Hepatocyte (in vitro differentiated cells): ENCODE data around the gene UCK2. TPM values are rescaled to one million over a fixed set of nuclear protein-coding genes. Genes with fewer than 3 reads are reported as not detected.

Source experiments
- DNase-seq: peaks from one replicate; pipeline ENCODE4 v3.0.0-alpha.2; 2016; ENCODE audit warnings: low spot score
- H2AFZ ChIP-seq: fragments of 200-600 bp; sonication (generic); 2 replicates; pipeline ENCODE4 v1.6.0; 2016; ENCODE audit warnings: antibody characterized with exemption, mild to moderate bottlenecking
- H3K27ac ChIP-seq: fragments of 200-600 bp; sonication (generic); 2 replicates; pipeline ENCODE4 v1.5.1; 2016; ENCODE audit warnings: mild to moderate bottlenecking
- H3K27me3 ChIP-seq: fragments of 200-600 bp; sonication (generic); 2 replicates; pipeline ENCODE4 v1.6.1; 2016
- H3K36me3 ChIP-seq: fragments of 200-600 bp; sonication (generic); replicated peaks from 2 replicates; pipeline ENCODE4 v1.5.1; 2016; ENCODE audit warnings: low read depth; ENCODE audit not compliant: insufficient read depth
- H3K4me1 ChIP-seq: fragments of 200-600 bp; sonication (generic); 2 replicates; pipeline ENCODE4 v1.5.1; 2016; ENCODE audit warnings: mild to moderate bottlenecking, moderate library complexity; ENCODE audit not compliant: insufficient read depth
- H3K4me2 ChIP-seq: fragments of 200-600 bp; sonication (generic); 2 replicates; pipeline ENCODE4 v1.6.0; 2016
- H3K4me3 ChIP-seq: fragments of 200-600 bp; sonication (generic); 2 replicates; pipeline ENCODE4 v1.5.1; 2016; ENCODE audit warnings: mild to moderate bottlenecking
- H3K79me2 ChIP-seq: fragments of 200-600 bp; sonication (generic); 2 replicates; pipeline ENCODE4 v1.6.0; 2017; ENCODE audit warnings: mild to moderate bottlenecking
- H3K9me2 ChIP-seq: fragments of 200-600 bp; sonication (generic); replicated peaks from 2 replicates; pipeline ENCODE4 v1.6.0; 2017; ENCODE audit warnings: mild to moderate bottlenecking; ENCODE audit not compliant: insufficient read depth
- H3K9me3 ChIP-seq: fragments of 200-600 bp; sonication (generic); 2 replicates; pipeline ENCODE4 v1.5.1; 2016; ENCODE audit warnings: low read depth, mild to moderate bottlenecking
- H4K20me1 ChIP-seq: fragments of 200-600 bp; sonication (generic); 2 replicates; pipeline ENCODE4 v1.6.0; 2016; ENCODE audit warnings: mild to moderate bottlenecking; ENCODE audit not compliant: insufficient read depth, poor library complexity, severe bottlenecking
- EZH2 ChIP-seq: fragments of 200-600 bp; sonication (generic); IDR thresholded peaks from 2 replicates; pipeline ENCODE4 v1.6.1; 2016; ENCODE audit warnings: antibody characterized with exemption, mild to moderate bottlenecking, borderline replicate concordance
- EZH2phosphoT487 ChIP-seq: fragments of 200-600 bp; sonication (generic); IDR thresholded peaks from one replicate; pipeline ENCODE4 v1.6.1; 2018; ENCODE audit warnings: antibody characterized with exemption, mild to moderate bottlenecking, low read depth, moderate library complexity; ENCODE audit not compliant: unreplicated experiment, severe bottlenecking
- WGBS: methylation state at CpG from one replicate; pipeline ENCODE4 v1.1.6; 2016; ENCODE audit warnings: low lambda C conversion rate; ENCODE audit errors: missing lambda C conversion rate; 5-methylcytosine and 5-hydroxymethylcytosine counted together
- polyA plus RNA-seq: library from polyadenylated mRNA; unstranded; fragments of >200 nt; fragmentation: Nextera tagmentation; extraction: Ambion mirVana; gene quantifications from 2 replicates; pipeline ENCODE4 v1.2.1, GENCODE V29; 2016
- total RNA-seq: library from RNA; depleted of rRNA; stranded (reverse); fragments of >200 nt; gene quantifications from 2 replicates; pipeline ENCODE4 v1.2.3, GENCODE V29; 2014
- TF ChIP-seq, protein P1 (sequence below): fragments of 200-600 bp; sonication (generic); IDR thresholded peaks from 2 replicates; pipeline ENCODE4 v1.5.1; 2016; ENCODE audit warnings: antibody characterized with exemption, mild to moderate bottlenecking; ENCODE audit not compliant: poor library complexity

The UCK2 gene
- total and polyA plus RNA-seq, 2 experiments from 2014 or later, result 20.9 to 22.2 TPM

DNA sequence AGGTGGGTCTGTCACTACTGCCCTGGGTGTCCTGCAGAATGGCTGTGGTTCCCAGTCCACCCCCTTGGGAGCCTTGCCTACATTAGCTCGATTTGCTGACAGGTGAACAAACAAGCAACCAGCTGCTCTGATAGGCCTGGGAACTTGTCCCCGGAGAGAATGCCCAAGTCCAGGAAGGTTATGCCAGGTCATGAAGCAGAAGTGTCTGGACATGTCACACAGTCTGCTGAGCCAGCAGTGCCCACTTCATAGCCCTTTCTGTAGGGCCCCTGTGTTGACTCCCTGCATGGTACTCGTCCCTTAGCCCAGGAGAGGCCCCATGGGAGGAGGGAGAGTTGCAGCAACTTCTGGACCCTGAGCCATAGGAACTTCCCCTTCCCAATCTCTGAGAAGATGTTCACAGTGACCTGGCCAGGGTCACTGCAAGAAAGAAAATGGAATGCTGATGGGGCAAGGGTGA is 31.0 kb downstream of the UCK2 start:
- no peaks in the 10 kb centered on the region for H3K27me3 ChIP-seq
- peak overlapping the region; percentile 44 for H3K4me2 ChIP-seq
- no peak overlapping the region for H2AFZ ChIP-seq
- no peaks in the 10 kb centered on the region for H3K9me3 ChIP-seq
- TF ChIP-seq, protein P1, sequence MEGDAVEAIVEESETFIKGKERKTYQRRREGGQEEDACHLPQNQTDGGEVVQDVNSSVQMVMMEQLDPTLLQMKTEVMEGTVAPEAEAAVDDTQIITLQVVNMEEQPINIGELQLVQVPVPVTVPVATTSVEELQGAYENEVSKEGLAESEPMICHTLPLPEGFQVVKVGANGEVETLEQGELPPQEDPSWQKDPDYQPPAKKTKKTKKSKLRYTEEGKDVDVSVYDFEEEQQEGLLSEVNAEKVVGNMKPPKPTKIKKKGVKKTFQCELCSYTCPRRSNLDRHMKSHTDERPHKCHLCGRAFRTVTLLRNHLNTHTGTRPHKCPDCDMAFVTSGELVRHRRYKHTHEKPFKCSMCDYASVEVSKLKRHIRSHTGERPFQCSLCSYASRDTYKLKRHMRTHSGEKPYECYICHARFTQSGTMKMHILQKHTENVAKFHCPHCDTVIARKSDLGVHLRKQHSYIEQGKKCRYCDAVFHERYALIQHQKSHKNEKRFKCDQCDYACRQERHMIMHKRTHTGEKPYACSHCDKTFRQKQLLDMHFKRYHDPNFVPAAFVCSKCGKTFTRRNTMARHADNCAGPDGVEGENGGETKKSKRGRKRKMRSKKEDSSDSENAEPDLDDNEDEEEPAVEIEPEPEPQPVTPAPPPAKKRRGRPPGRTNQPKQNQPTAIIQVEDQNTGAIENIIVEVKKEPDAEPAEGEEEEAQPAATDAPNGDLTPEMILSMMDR, result no peak
- no peak for TF ChIP-seq EZH2
- TF ChIP-seq EZH2phosphoT487, result no peak
- H3K27ac ChIP-seq, result peak overlapping the region; percentile 15
- H3K4me1 ChIP-seq, result peaks cover 28% of the 10 kb centered on the region
- peaks cover 74% of the 10 kb centered on the region for H3K79me2 ChIP-seq
- H4K20me1 ChIP-seq, result peaks cover 4% of the 10 kb centered on the region
- H3K9me2 ChIP-seq, result no peaks in the 10 kb centered on the region
- no peaks in the 10 kb centered on the region for H3K36me3 ChIP-seq
- H3K4me3 ChIP-seq, result no peak overlapping the region
- WGBS, result 47% methylated on average over 3 of the region's 3 CpGs
- DNase-seq, result peak; percentile 35

DNA sequence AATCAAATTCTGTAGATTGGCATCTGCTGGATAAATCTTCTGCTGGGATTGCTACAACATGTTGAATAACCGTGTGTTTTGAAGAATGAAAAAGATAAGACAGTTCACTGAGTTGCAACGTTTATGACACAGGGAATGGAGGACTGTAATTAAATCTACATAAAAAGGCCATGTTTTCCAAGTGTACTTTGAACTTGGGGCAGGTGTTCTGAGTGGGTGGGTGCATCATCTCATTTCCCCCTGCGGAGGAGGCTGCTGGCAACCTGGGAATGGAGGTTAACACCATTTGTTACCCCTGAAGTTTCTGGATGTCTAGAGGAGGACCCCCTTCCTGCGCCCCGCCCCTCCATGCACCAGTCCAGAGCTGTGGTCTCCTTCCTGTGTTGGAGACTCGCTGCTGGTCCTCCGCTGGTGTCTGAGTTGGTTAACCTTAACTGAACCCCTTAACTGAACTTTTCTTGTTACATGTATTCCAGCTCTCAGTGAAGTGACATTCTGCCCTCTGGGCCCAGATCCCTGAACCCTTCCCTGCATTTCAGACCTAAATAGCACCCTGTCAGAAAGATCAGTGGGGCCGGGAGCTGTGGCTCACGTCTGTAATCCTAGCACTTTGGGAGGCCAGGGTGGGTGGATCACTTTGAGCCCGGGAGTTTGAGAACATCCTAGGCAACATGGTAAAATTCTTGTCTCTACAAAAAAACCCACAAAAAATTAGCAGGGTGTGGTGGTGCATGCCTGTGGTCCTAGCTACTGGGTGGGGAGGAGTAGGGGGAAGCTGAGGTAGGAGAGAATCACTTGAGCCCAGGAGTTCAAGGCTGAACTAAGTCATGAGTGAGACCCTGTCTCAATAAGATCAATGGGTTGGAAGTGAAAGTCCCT is 31.8 kb downstream of the UCK2 start:
- H3K9me3 ChIP-seq, result no peaks in the 10 kb centered on the region
- peaks cover 28% of the 10 kb centered on the region for H3K4me1 ChIP-seq
- H2AFZ ChIP-seq, result no peak overlapping the region
- peaks cover 4% of the 10 kb centered on the region for H4K20me1 ChIP-seq
- 77% methylated on average over 10 of the region's 10 CpGs for WGBS
- no peak for DNase-seq
- no peaks in the 10 kb centered on the region for H3K36me3 ChIP-seq
- peak overlapping the region; percentile 44 for H3K4me2 ChIP-seq
- TF ChIP-seq EZH2phosphoT487, result no peak
- TF ChIP-seq, protein P1, result no peak
- no peak for TF ChIP-seq EZH2
- H3K4me3 ChIP-seq, result no peak overlapping the region
- peaks cover 78% of the 10 kb centered on the region for H3K79me2 ChIP-seq
- peak overlapping the region; percentile 24 for H3K27ac ChIP-seq
- H3K27me3 ChIP-seq, result no peaks in the 10 kb centered on the region
- no peaks in the 10 kb centered on the region for H3K9me2 ChIP-seq

DNA sequence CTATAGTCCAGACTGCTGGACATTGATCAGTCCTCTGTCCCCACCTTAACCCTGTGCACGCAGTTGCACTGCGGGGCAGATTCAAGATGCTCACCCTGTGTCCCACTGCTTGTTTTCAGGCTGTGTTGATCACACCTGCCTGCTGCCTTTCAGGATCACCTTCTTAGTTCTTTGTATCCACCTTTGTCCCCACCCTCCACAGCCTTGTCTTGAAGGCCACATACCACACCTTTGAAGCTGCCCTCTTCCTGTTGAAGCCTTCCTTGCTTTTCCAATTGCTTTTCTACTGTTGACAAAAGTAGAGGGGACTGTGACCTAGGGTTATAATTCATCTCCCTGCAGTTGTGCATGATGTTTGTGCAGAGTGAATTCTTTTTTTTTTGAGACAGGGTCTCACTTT is 32.7 kb downstream of the UCK2 start:
- Histone ChIP-seq H3K4me2 (no peak overlapping the region), H3K27me3 (no peaks in the 10 kb centered on the region), H3K36me3 (no peaks in the 10 kb centered on the region), H3K4me3 (no peak overlapping the region), H3K4me1 (peaks cover 28% of the 10 kb centered on the region), H4K20me1 (peaks cover 4% of the 10 kb centered on the region), H3K27ac (no peak overlapping the region), H3K9me2 (no peaks in the 10 kb centered on the region), H3K9me3 (no peaks in the 10 kb centered on the region), H3K79me2 (peaks cover 78% of the 10 kb centered on the region), H2AFZ (no peak overlapping the region)
- 94% methylated on average over 2 of the region's 2 CpGs for WGBS
- TF ChIP-seq, protein P1, result no peak
- TF ChIP-seq EZH2phosphoT487 (no peak), EZH2 (no peak)
- DNase-seq, result no peak
